Right forelimb (tissue), 1 donor: ENCODE data around the gene NKD1.
A peak's percentile ranks its signal among the peaks of the same experiment; 100 is the strongest.
"Not testable (repeated sequence)": the region's sequence is repeated elsewhere in the genome, so short reads cannot be mapped to it uniquely, and the experiment has no call there.

Experiments used
- DNase-seq: peaks from one replicate; pipeline ENCODE4 v3.0.0-alpha.2; 2018

The NKD1 gene, protein sequence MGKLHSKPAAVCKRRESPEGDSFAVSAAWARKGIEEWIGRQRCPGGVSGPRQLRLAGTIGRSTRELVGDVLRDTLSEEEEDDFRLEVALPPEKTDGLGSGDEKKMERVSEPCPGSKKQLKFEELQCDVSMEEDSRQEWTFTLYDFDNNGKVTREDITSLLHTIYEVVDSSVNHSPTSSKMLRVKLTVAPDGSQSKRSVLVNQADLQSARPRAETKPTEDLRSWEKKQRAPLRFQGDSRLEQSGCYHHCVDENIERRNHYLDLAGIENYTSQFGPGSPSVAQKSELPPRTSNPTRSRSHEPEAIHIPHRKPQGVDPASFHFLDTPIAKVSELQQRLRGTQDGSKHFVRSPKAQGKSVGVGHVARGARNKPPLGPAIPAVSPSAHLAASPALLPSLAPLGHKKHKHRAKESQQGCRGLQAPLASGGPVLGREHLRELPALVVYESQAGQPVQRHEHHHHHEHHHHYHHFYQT

DNA sequence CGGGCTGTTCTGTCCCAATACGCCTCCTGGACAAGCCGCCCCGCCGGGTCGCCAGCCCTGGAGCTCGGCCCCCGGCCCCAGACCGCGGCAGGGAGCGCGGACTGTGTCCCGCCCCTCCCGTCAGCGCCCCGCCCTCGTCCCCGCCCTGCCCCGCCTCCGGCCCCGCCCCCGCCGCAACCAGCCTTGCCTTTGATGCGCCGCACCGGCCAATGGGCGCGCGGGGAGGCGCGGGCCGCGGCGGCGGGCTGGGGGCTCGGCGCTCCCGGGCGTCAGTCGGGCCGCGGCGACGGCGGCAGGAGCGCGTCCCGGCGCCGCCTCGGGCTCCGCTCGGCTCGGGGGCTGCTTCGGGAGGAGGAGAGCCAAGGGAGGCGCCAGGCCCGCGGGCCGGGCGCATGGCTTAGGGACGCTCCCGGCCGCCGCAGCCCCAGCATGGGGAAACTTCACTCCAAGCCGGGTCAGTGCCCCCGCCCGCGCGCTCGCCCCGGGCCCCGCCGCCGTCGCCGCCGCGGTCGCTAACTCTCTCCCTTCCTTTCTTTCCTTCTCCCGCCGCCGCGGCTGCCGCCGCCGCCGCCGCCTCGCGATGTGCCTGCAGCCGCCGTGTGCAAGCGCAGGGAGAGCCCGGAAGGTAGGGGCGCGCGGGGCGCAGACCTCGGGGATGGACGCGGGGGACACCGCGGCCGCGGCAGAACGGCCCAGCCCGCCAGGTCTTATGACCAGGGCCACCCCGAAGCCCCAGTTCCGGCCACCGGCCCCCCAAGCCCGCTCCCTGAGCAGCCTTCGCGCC lies at the start of gene NKD1:
Gene NKD1 (plus strand): TSS at position 272 of the 784 bp plus-strand sequence. CDS start 158 bp downstream, at position 430.
- DNase-seq, result peak; percentile 89

DNA sequence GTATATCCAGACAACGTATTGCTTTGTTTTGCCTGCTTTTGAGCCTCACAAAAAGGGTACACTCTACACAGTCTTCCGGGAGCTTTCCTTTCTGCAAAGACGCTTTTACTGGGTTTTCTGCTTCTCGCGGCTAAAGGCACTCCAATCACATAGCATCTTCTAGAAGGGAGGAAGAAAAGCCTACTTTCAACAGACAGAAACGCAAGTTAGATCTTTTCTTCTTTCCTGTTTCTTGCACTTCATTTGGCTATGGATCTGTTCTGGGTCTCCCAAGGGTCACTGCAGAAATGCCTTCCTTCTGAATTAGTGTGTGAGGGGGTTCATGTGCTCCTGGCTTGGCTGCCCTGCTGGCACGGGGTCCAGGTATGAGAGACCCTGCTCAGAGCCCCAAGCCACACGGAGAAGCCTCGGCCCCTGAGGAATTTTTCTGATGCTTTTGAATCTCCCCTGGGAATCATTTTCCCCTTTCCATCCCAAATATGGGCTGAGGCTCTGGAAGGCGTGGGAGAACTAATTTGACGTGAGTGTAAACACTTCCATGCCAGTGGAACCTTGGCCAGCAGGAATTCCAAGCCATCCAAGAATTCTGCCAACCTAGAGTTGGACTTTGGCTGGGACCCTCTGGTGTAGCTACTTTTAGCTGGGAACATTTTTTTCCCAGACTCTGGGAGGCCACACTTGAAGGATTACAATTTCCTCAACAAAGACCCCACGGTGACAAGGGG lies 49.6 kb upstream of the NKD1 start:
- no peak for DNase-seq

DNA sequence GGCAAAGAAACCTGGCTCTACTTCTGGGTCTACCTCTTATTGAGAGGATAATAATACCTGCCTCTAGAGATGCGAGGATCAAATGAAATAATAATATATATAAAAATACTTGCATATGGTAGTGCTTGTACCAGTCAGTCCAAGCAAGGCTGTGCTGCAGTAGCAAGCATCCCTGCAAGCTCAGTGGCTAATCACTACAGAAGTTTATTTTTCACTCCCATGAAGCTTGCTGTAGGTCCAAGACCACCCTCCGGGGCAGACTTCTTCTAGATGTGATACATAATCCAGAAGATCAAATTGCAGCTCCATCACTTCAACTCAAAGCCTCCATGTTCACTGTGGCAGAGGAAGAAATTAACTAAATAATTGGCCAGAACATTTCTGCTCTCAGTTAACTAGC lies 48.9 kb upstream of the NKD1 start:
- DNase-seq, result no peak

DNA sequence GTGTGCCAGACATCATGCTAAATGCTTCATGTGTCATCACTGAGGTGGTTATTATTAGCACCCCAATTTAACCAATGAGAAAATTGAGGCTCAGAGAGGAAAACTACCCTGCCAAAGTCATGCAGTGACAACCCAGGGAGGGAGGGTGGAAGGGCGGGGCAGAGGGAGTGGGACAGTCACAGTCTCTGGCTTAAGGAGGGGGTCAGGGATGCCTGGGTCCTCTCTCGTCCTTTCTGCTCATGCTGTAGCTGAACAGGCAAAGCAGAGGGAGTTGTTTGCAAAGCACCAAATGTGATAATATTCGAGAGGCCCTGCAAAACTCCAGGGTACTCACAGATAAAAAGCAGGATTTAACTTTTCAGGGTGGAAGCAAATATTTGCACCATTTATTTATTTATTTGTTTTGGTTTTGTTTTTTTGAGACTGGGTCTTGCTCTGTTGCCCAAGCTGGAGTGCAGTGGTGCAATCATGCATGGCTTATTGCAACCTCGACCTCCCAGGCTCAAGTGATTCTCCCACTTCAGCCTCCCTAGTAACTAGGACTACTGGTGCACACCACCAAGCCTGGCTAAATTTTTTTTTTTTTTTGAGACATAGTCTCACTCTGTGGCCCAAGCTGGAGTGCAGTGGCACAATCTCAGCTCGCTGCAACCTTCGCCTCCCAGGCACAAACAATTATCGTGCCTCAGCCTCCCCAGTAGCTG lies 47.9 kb upstream of the NKD1 start:
- no peak for DNase-seq

DNA sequence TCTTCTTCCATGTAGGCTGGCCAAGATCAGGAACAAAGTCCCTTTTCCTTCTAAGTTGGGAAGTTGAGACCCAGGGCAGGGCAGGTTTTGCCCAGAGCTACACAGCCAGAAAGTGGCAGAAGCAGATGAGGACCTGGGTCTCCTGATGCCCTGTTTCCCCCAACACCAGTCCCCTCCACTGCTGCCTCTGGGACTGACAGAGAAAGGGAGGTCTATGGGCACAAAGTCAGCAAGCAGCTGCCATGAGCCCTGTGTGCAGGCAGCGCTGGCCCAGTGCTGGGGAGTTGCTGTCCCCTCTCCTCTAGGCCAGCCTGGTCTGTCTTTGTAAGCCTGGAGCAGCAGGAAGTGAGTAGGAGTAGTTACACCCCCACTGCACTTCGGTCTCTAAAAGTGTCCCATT lies 46.9 kb upstream of the NKD1 start:
- DNase-seq, result no peak

DNA sequence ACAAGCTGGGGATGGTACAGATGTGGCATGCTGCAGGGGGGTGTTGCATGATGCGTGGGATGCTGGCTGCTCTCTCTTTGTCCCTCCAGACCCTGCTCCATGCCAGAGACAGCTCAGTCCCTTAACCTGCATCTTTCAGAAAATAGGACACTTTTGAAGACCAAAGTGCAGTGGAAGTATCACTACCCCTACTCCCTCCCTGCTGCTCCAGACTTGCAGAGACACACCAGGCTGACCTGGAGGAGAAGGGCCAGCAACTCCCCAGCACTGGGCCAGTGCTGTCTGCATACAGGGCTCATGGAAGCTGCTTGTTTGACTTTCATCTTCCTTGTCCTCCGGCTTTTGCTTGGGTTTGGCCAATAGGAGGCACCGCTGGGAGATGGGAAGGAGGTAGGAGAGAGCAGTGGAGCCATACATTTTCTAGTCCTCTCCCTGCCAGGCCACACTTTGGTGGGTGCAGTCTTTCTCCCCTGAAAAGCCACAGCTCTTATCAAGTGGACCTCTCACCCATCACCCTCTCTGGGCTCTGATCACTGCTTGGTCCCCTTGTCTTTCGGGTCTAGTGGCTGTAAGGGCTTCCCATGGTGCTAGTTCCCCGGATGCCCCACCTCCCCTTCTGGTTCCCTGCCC lies 46.1 kb upstream of the NKD1 start:
- DNase-seq, result no peak

DNA sequence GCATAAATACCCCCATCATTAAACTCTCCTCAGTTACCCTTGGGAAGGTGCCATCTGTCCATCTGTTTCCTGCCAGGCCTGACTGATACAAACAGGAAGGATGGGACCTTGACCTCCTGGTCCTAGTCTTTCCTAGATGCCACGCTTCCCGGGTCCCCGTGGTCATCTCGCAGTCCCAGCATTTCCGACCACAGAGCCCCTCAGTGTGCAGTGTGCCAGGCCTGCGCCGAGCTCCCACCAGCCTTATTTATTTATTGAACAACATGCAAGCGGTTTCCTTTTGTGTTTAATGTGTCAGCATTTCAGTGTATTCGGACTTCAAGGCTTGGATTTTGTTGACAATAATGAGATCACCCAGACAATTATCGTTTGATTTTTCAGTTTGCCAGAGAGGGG lies 45.6 kb upstream of the NKD1 start:
- DNase-seq, result no peak

DNA sequence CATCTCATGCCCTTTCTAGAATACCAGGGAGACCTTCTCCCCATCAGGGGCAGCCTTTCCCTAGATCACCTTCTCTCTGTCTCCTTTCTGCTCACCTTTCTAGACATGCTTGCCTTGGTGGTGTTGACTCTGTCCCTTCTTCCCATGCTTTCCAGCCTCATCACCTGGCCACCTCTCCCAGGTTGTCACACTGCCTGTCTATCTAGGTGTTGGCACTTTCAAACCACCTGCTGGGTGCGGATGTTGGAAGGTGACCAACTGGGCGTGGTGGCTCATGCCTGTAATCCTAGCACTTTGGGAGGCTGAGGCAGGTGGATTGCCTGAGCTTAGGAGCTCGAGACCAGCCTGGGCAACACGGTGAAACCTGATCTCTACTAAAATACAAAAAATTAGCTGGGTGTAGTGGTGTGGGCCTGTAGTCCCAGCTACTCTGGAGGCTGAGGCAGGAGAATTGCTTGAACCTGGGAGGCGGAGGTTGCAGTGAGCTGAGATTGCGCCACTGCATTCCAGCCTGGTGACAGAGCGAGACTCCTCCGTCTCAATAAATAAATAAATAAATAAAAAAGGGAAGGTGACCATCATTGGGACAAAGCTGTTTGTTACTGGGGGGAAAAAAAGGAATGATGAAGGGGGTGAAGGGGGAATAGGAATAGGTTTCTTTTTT lies 44.2 kb upstream of the NKD1 start:
- DNase-seq, result not testable (repeated sequence)

DNA sequence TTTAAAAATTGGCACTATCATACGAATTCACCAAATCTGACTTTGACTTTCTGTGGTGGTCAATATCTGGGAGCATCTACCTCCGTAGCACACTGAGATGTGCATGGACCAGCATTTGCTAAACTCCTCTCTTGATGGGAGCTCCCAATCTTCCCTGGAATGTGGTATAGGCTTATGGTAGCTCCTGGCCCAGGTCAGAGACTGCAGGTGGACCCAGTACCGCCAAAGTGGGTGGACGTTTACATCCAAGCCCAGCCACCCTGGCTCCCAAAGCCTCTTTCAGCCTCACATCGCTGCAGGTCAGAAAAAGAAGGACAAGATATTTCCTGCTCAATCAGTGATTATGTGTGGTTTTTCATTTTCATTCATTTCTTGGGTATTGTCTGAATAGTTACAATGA lies 43.1 kb upstream of the NKD1 start:
- no peak for DNase-seq

DNA sequence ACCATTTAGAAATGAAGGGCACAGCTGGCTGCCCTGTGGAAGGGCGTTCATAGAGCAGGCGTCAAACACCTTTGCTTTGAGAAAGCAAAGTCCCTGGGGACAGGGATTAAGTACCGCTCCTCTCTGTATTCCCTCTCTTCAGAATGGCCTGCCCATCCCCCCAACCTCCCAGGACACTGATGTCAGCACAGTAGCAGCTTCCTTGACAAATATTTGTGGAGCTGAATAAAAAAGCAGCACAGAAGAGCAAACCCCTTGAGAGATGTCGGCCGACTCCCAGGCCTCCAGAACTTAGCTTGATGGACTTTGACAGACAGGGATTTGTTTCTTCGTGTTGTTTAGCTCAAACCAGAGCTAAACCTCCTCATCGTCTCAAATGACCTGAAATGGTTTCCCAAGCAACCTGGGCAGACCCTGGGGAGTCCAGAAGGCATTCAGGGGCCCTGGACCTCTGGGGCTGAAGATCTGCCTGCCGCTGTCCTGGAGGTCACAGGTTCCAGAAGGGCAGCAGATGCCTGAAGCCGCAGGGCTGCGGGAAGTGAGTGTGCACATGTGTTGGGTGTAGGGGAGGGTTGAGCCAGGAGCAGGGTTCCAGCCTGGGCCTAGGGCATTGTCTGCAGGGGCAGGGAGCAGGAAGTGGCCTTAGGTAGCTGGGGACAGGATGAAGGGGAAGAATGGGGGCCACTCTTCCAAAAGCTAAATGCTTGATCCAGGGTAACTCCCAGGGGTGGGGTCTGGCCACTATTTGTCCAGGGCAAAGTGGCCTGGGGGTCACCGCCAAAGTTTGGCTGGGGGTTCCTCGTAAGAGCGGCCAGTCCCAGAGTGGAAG lies 42.3 kb upstream of the NKD1 start:
- no peak for DNase-seq

DNA sequence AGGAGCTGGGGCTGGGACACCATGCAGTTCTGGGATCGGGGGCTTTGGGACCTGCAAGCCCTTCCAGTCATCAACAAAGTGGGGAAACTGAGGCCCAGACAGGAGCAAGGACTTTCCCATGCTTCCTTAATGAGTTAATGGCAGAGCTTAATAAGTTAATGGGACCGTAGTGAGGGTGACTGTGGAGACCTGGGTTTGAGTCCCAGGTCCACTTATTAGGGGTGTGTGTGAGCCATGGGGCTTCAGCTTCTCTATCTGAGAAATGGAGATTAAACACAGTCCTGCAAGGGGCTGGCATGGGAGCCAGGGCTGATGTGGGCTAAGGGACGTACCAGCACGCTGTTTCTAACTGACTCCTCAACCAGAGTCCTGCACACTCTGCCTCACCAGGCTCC lies 41.7 kb upstream of the NKD1 start:
- DNase-seq, result no peak

DNA sequence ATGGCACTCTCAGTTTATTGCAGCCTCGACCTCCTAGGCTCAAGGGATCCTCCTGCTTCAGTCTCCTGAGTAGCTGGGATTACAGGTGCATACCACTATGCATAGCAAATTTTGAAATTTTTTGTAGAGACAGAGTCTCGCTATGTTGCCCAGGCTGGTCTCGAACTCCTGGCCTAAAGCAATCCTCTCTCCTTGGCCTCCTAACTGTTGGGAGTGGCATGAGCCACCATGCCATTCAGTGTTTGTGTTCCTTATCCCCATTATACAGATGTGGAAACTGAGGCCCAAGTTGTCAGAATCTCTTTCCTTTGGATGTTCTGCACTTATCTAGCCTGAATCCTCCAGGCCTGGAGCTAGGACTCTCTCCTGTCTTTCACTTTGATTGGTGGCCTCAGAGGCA lies 40.8 kb upstream of the NKD1 start:
- no peak for DNase-seq

DNA sequence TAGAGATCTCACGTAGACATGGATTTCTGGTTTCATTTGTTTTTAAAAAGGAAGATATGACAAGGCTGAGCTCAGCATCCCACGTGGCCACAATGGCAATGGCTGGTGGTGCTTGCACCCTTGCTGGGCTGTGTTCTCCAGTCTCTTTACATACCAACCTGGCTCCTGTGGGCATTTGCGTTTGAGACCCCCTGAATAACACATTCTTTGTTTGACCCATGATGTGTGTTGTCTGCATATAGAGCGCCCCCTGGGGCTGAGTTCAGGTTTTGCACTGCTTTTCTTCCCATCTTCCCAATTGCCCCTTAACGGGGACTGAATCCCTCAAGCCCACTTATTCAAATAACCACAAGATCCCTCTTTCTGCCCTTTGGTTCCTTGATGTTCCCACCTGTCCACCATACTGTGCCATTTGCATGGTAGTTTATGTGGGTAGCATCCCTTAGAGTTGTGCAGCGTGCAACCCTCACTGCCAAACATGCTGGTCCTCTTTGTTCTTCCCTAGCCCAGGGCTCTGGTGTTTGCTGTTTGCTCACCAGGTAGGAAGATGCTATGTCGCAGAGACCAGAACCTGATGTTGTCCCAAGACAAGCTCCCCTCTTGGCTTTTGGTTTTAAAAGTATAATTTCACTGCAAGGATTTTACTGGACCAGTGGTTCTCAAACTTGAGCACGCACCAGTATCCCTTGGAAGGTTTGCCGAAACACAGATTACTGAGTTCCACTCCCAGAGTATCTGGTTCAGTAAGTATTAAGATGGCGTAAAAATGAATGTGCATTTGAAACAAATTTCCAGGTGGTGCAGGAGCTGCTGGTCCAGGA lies 38.5 kb upstream of the NKD1 start:
- no peak for DNase-seq

DNA sequence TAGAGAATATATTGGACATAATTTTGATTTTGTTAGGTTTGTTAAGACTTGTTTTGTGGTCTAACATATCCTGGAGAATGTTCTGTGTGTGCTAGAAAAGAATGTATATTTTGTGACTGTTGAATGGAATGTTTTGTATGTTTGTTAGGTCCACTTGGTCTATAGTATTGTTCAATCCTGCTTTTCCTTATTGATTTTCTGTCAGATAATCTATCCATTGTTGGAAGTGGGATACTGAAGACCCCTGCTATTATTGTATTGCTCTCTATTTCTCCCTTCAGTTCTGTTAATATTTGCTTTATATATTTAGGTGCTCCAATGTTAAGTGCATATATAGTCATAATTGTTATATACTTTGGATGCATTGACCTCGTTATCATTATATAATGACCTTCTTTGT lies 33.0 kb upstream of the NKD1 start:
- no peak for DNase-seq

DNA sequence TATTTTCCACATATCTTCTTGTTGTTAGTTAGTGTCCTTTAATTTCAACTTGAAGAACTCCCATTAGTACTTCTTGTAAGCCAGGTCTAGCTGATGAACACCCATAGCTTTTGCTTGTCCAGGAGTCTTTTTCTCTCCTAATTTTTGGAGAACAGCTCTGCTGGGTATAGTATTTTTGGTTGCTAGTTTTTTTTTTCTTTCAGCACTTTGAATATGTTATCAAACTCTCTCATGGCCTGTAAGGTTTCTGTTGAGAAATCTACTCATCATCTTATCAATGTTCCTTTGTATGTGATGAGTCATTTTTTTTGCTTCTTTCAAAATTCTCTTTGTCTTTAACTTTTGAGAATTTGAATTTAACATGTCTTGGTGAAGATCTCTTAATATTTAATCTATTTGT lies 31.8 kb upstream of the NKD1 start:
- DNase-seq, result no peak

DNA sequence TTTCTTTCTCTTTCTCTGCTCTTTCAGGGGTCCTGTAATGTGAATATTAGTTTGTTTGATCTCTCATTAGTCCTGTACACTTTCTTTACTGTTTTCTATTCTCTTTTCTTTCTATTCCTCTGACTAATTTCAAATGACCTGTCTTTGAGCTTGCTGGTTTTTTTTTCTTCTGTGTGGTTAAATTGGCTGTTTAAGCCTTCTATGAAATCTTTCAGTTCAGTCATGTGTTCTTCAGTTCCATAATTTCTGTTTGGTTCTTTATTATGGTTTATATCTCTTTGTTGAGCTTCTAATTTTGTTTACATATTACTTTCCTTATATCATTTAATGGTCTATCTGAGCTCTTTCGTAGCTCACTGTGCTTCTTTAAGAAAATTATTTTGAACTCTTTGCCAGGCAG lies 31.3 kb upstream of the NKD1 start:
- no peak for DNase-seq

DNA sequence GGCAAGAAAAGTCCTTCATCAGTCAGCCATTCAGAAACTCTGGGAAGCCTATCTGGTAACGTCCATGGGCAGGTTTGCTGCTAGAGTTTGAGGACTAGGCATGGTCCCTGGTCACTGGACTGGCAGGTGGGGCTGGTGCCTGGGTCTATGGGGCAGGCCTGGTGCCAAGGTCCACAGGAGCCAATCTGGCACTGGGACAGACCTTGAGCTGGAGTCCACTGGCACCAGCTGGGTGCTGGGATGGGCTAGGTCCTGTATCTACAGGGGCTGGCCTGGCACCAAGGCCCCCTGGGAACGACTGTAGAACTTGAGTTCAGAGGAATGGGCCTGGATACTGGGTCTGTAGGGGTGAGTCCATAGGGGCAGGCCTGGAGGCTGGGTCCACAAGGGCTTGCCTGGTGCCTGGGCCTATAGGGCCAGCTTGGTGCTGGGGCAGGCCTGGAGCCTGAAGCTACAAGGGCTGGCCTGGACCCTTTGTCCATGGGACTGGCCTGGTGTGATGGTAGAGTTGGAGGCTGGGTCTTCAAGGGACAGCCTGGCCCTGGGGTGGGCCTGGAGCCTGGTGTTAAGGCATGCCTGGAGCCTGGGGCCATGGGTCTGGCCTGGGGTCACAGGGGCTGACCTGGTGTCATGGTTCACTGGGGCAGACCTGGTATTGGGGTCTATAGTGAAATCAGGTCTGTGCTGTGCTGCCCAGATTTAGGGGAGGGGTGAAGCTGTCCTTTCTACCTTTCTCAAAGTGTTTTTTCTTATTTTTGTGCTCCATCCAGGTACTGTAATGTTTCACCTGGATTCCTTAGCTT lies 30.5 kb upstream of the NKD1 start:
- no peak for DNase-seq

DNA sequence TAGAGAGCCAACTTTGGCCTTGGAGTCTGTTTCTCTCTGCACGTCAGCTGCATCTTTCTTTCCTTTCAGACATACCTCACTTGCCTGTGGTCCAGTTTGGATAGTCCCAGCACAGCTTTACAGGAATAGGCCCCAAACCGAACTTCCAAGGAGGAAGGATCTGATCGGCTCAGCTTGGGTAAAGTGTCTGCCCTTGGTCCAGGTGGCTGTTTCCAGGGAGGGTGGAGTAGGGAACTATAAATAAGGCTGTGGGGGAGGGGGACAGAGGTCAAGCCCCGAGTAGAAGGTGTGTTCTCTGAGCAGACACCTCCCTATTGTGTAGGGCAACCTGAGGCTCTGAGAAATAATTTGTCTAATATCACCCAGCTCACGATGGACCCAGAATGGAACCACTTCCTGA lies 29.2 kb upstream of the NKD1 start:
- no peak for DNase-seq

DNA sequence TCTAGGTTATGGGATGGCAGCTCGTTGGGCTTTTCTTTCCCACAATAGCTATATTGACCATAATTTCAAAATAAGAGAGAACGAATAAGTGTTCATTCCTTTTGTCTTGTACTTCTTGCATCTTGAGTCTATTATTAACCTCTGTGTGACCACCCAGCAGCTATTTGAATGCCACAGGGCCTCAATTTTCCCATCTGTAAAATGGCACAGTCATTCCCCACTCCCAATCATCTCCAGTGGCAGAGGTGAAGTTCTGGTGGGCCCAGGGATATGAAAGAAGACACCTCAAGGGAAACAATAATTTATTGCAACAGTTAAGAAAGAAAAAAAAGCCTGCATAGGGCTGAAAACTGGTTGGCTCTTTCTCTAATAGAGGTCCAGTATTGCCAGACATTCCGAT lies 28.6 kb upstream of the NKD1 start:
- no peak for DNase-seq
